ENCODE results near the gene HUS1.
"Not testable (repeated sequence)": the region's sequence is repeated elsewhere in the genome, so short reads cannot be mapped to it uniquely, and the experiment has no call there.

The HUS1 gene

GRCh38 chr7:47933215-47933614, 46.2 kb downstream of the HUS1 start:
- no peaks in the 10 kb centered on the region for H3K36me3 ChIP-seq (replicated peaks)
- H3K27me3 ChIP-seq (replicated peaks), result no peaks in the 10 kb centered on the region
- no peak overlapping the region for H3K27ac ChIP-seq
- H3K4me3 ChIP-seq (ENCODE audit: low read depth, low read length), result no peak overlapping the region
- in situ Hi-C loops (cut with HindIII; ENCODE audit: low pct_ligation_motif_present, low sequenced_read_pairs), result no loop called here
- no peak for DNase-seq
- TF ChIP-seq CTCF (IDR thresholded peaks at IDR 0.05; ENCODE audit: low read depth, low read length, missing control alignments), result no peak

- in situ Hi-C loops (cut with HindIII; ENCODE audit: low pct_ligation_motif_present, low sequenced_read_pairs), result no loop called here
These were observed 46.9 kb downstream of the HUS1 start for GRCh38 chr7:47932466-47933037.

GRCh38 chr7:47932016-47932415, 47.4 kb downstream of the HUS1 start:
- Histone ChIP-seq H3K36me3 (replicated peaks) (no peaks in the 10 kb centered on the region), H3K27ac (no peak overlapping the region), H3K27me3 (replicated peaks) (no peaks in the 10 kb centered on the region), H3K4me3 (ENCODE audit: low read depth, low read length) (no peak overlapping the region)
- in situ Hi-C loops (cut with HindIII; ENCODE audit: low pct_ligation_motif_present, low sequenced_read_pairs), result no loop called here
- peak; percentile 38 for DNase-seq
- TF ChIP-seq CTCF (IDR thresholded peaks at IDR 0.05; ENCODE audit: low read depth, low read length, missing control alignments), result no peak

More at GRCh38 chr7:47932466-47933037, 46.9 kb downstream of the HUS1 start:
- no peak for DNase-seq
- no peak for TF ChIP-seq CTCF (IDR thresholded peaks at IDR 0.05; ENCODE audit: low read depth, low read length, missing control alignments)
- no peaks in the 10 kb centered on the region for H3K36me3 ChIP-seq (replicated peaks)
- H3K4me3 ChIP-seq (ENCODE audit: low read depth, low read length), result no peak overlapping the region
- no peak overlapping the region for H3K27ac ChIP-seq
- H3K27me3 ChIP-seq (replicated peaks), result no peaks in the 10 kb centered on the region

- no peak for DNase-seq
- Histone ChIP-seq H3K27ac (no peak overlapping the region), H3K27me3 (replicated peaks) (no peaks in the 10 kb centered on the region), H3K4me3 (ENCODE audit: low read depth, low read length) (no peak overlapping the region), H3K36me3 (replicated peaks) (no peaks in the 10 kb centered on the region)
- no peak for TF ChIP-seq CTCF (IDR thresholded peaks at IDR 0.05; ENCODE audit: low read depth, low read length, missing control alignments)
- in situ Hi-C loops (cut with HindIII; ENCODE audit: low pct_ligation_motif_present, low sequenced_read_pairs), result no loop called here
These were observed 48.1 kb downstream of the HUS1 start for GRCh38 chr7:47931005-47932004.

GRCh38 chr7:47924266-47924665, 55.1 kb downstream of the HUS1 start:
- H3K27me3 ChIP-seq (replicated peaks), result no peaks in the 10 kb centered on the region
- H3K27ac ChIP-seq, result no peak overlapping the region
- in situ Hi-C loops (cut with HindIII; ENCODE audit: low pct_ligation_motif_present, low sequenced_read_pairs), result no loop called here
- H3K4me3 ChIP-seq (ENCODE audit: low read depth, low read length), result no peak overlapping the region
- TF ChIP-seq CTCF (IDR thresholded peaks at IDR 0.05; ENCODE audit: low read depth, low read length, missing control alignments), result no peak
- no peak for DNase-seq
- H3K36me3 ChIP-seq (replicated peaks), result no peaks in the 10 kb centered on the region

GRCh38 chr7:47923081-47923875, 56.1 kb downstream of the HUS1 start:
- DNase-seq; in situ Hi-C loops (cut with HindIII; ENCODE audit: low pct_ligation_motif_present, low sequenced_read_pairs); H3K4me3 ChIP-seq (ENCODE audit: low read depth, low read length); H3K36me3 ChIP-seq (replicated peaks); H3K27me3 ChIP-seq (replicated peaks); H3K27ac ChIP-seq: not testable (repeated sequence)

GRCh38 chr7:47916514-47916913, 62.9 kb downstream of the HUS1 start:
- H3K36me3 ChIP-seq (replicated peaks); in situ Hi-C loops (cut with HindIII; ENCODE audit: low pct_ligation_motif_present, low sequenced_read_pairs); H3K4me3 ChIP-seq (ENCODE audit: low read depth, low read length); H3K27ac ChIP-seq; H3K27me3 ChIP-seq (replicated peaks): not testable (repeated sequence)
- DNase-seq, result peak; percentile 53
